K562 (cell line): ENCODE measurements around the gene SOCS2. TPM values are rescaled to one million over a fixed set of nuclear protein-coding genes. Genes with fewer than 3 reads are reported as not detected.

Experiments
- ATF1 ChIP-seq, 2 experiments: fragments of 450-650 bp in 1 of 2; IDR thresholded peaks; 2 replicates each; pipeline ENCODE4 v1.6.1; 2016; ENCODE audit warnings: missing compliant biosample characterization in 1 of 2, missing genetic modification characterization in 1 of 2
- CTCFL ChIP-seq: IDR thresholded peaks from 2 replicates; pipeline ENCODE4 v1.6.1; 2011; ENCODE audit warnings: borderline replicate concordance, low read depth, mild to moderate bottlenecking, moderate library complexity, low read length; ENCODE audit not compliant: insufficient read depth, poor library complexity, severe bottlenecking
- HIVEP1 ChIP-seq: fragments of 250-450 bp; sonication (Bioruptor Pico); IDR thresholded peaks from 2 replicates; pipeline ENCODE4 v1.4.0; 2020; ENCODE audit warnings: mild to moderate bottlenecking
- MAZ ChIP-seq, 2 experiments: fragments of 450-650 bp in 1 of 2; sonication (generic) in 1 of 2; formaldehyde crosslinking; IDR thresholded peaks in 1 of 2; conservative IDR thresholded peaks in 1 of 2; 2 replicates each; pipeline versions ENCODE4 v1.4.0 to v1.5.0; 2020; ENCODE audit warnings: mild to moderate bottlenecking in 1 of 2, missing genetic modification reagents in 1 of 2
- MBD2 ChIP-seq: sonication (generic); IDR thresholded peaks from 2 replicates; pipeline ENCODE4 v1.6.1; 2016; ENCODE audit warnings: low read depth, borderline replicate concordance
- PHF21A ChIP-seq: fragments of 450-650 bp; IDR thresholded peaks from 2 replicates; pipeline ENCODE4 v1.6.1; 2017; ENCODE audit warnings: low read depth, borderline replicate concordance
- RBM39 ChIP-seq: fragments of 200-400 bp; formaldehyde crosslinking; optimal IDR thresholded peaks from 2 replicates; pipeline ENCODE3; 2018; ENCODE audit warnings: low read depth, low read length
- RHOXF2B ChIP-seq: fragments of 250-450 bp; sonication (Bioruptor Pico); conservative IDR thresholded peaks from 2 replicates; pipeline ENCODE4 v1.5.1; 2021
- U2AF1 ChIP-seq: fragments of 200-400 bp; formaldehyde crosslinking; optimal IDR thresholded peaks from 2 replicates; pipeline ENCODE3; 2017; ENCODE audit warnings: mild to moderate bottlenecking, low read depth, low read length, moderate library complexity
- ZBTB17 ChIP-seq: fragments of 450-650 bp; formaldehyde crosslinking; IDR thresholded peaks from 2 replicates; pipeline ENCODE4 v1.4.0; 2020; ENCODE audit warnings: mild to moderate bottlenecking
- ZBTB5 ChIP-seq: fragments of 450-650 bp; IDR thresholded peaks from 2 replicates; pipeline ENCODE4 v1.6.1; 2017; ENCODE audit warnings: antibody characterized with exemption
- ZNF318 ChIP-seq, 2 experiments: fragments of 450-650 bp; IDR thresholded peaks; 2 replicates each; pipeline ENCODE4 v1.6.1; 2016; ENCODE audit warnings: mild to moderate bottlenecking in 2 of 2, borderline replicate concordance in 1 of 2, low read depth in 1 of 2, moderate library complexity in 1 of 2
- ZNF780A ChIP-seq: fragments of 250-450 bp; sonication (Bioruptor Pico); IDR thresholded peaks from 2 replicates; pipeline ENCODE4 v1.5.0; 2021; ENCODE audit warnings: mild to moderate bottlenecking
- polyA plus RNA-seq, 8 experiments: library from polyadenylated mRNA; depleted of rRNA in 4 of 8; stranded (reverse) in 5 of 8; unstranded in 3 of 8; fragments of >200 nt; fragmentation: Nextera tagmentation in 2 of 8; fragmentation: Illumina TruSeq in 1 of 8; extraction: Ambion mirVana in 2 of 8; extraction: Trizol in 1 of 8; gene quantifications; 2 replicates each; pipeline versions ENCODE4 v1.2.1 to v1.2.3, GENCODE V29; 2011 to 2014; ENCODE audit warnings: inconsistent platforms in 1 of 8, missing spikeins in 1 of 8
- total RNA-seq, 7 experiments: library from RNA; depleted of rRNA in 6 of 7; stranded (reverse); fragments of >200 nt in 6 of 7; fragmentation: Illumina TruSeq in 2 of 7; extraction: Trizol in 2 of 7; gene quantifications; 2 replicates each; pipeline versions ENCODE4 v1.2.1 to v1.2.3, GENCODE V29; 2011 to 2021; ENCODE audit warnings: low replicate concordance in 1 of 7

The SOCS2 gene
- total and polyA plus RNA-seq, 9 of the 15 experiments (the other 6 are each of a cell fraction or from before 2014, with no cell fraction given), result 37.0 to 162 (median 98.7) TPM

- TF ChIP-seq RHOXF2B (CRISPR knock-in tag) (0 out of 2 replicates have a peak, but pooled peaks have one; percentile 22), MAZ (CRISPR knock-in tag; conservative IDR thresholded peaks at IDR 0.05 in 1 of 2, IDR thresholded peaks at IDR 0.05 in 1 of 2) (peak in 1 of 2 experiments; percentile 25; a peak in 1 of 4 replicates), ZBTB5 (0 out of 2 replicates have a peak, but pooled peaks have one; percentile 55), PHF21A (no peak), ZNF318 (IDR thresholded peaks at IDR 0.05; ENCODE audit: borderline replicate concordance in 1 of 2, low read depth in 1 of 2) (peak in 1 of 2 experiments; percentile 84; a peak in 2 of 4 replicates), HIVEP1 (no peak), RBM39 (no peak), MBD2 (no peak), ZNF780A (CRISPR knock-in tag) (0 out of 2 replicates have a peak, but pooled peaks have one; percentile 28), ATF1 (CRISPR knock-in tag; IDR thresholded peaks at IDR 0.05) (no peak), ATF1 (tag; IDR thresholded peaks at IDR 0.05) (peak; percentile 47; the same call in 1 of the 2 replicates), U2AF1 (peak; percentile 92), CTCFL (peak; percentile 86), ZBTB17 (CRISPR knock-in tag) (0 out of 2 replicates have a peak, but pooled peaks have one; percentile 18)
Observed at GRCh38 chr12:93569656-93570551, 2.6 kb upstream of the SOCS2 start (continued).
